K562 (cell line): ENCODE data around the gene DAZAP1. TPM values are rescaled to one million over a fixed set of nuclear protein-coding genes. Genes with fewer than 3 reads are reported as not detected.

ENCODE experiments used
- polyA plus RNA-seq, 8 experiments: library from polyadenylated mRNA; depleted of rRNA in 4 of 8; stranded (reverse) in 5 of 8; unstranded in 3 of 8; fragments of >200 nt; fragmentation: Nextera tagmentation in 2 of 8; fragmentation: Illumina TruSeq in 1 of 8; extraction: Ambion mirVana in 2 of 8; extraction: Trizol in 1 of 8; gene quantifications; 2 replicates each; pipeline versions ENCODE4 v1.2.1 to v1.2.3, GENCODE V29; 2011 to 2014; ENCODE audit warnings: inconsistent platforms in 1 of 8, missing spikeins in 1 of 8
- total RNA-seq, 7 experiments: library from RNA; depleted of rRNA in 6 of 7; stranded (reverse); fragments of >200 nt in 6 of 7; fragmentation: Illumina TruSeq in 2 of 7; extraction: Trizol in 2 of 7; gene quantifications; 2 replicates each; pipeline versions ENCODE4 v1.2.1 to v1.2.3, GENCODE V29; 2011 to 2021; ENCODE audit warnings: low replicate concordance in 1 of 7

Gene DAZAP1
- total and polyA plus RNA-seq, 9 of the 15 experiments (the other 6 are each of a cell fraction or from before 2014, with no cell fraction given): 10.8 to 289 (median 142) TPM

Other genes with a start within 250 kb of the DAZAP1 start
Only the 7 nearest of the 21 such genes appear.
- gene NDUFS7, start 23.7 kb upstream of the DAZAP1 start, total RNA-seq (2014; rRNA removed): 253 and 295 TPM in 2 replicates
- 4.9 and 6.0 TPM in 2 replicates for gene NDUFS7, start 23.7 kb upstream of the DAZAP1 start, total RNA-seq (2014; rRNA removed; fragmentation: Illumina TruSeq; extraction: Trizol)
- 108 and 142 TPM in 2 replicates for gene NDUFS7, start 23.7 kb upstream of the DAZAP1 start, total RNA-seq (2015; rRNA removed; fragmentation: Illumina TruSeq; extraction: Trizol)
- gene NDUFS7, start 23.7 kb upstream of the DAZAP1 start, total RNA-seq (2021): 266 and 293 TPM in 2 replicates
- gene NDUFS7, start 23.7 kb upstream of the DAZAP1 start, polyA plus RNA-seq (2011; rRNA removed): 56.7 and 107 TPM in 2 replicates
- gene NDUFS7, start 23.7 kb upstream of the DAZAP1 start, polyA plus RNA-seq (2014; fragmentation: Illumina TruSeq; extraction: Trizol): 11.4 and 105 TPM in 2 replicates
- gene NDUFS7, start 23.7 kb upstream of the DAZAP1 start, polyA plus RNA-seq (2014; fragmentation: Nextera tagmentation; extraction: Ambion mirVana): 10 to 100 TPM; 28.2 to 60.6 TPM
- 271 and 292 TPM in 2 replicates for gene NDUFS7, start 23.7 kb upstream of the DAZAP1 start, polyA plus RNA-seq (2014; rRNA removed)
- gene GAMT, start 6.0 kb upstream of the DAZAP1 start, total RNA-seq (2014; rRNA removed): 35.2 and 47.8 TPM in 2 replicates
- 6.1 and 11.1 TPM in 2 replicates for gene GAMT, start 6.0 kb upstream of the DAZAP1 start, total RNA-seq (2014; rRNA removed; fragmentation: Illumina TruSeq; extraction: Trizol)
- 25.9 and 28.7 TPM in 2 replicates for gene GAMT, start 6.0 kb upstream of the DAZAP1 start, total RNA-seq (2015; rRNA removed; fragmentation: Illumina TruSeq; extraction: Trizol)
- gene GAMT, start 6.0 kb upstream of the DAZAP1 start, total RNA-seq (2021): 35.3 and 37.5 TPM in 2 replicates
- gene GAMT, start 6.0 kb upstream of the DAZAP1 start, polyA plus RNA-seq (2011; rRNA removed): 27.2 and 42.1 TPM in 2 replicates
- 26.2 and 35.1 TPM in 2 replicates for gene GAMT, start 6.0 kb upstream of the DAZAP1 start, polyA plus RNA-seq (2014; fragmentation: Illumina TruSeq; extraction: Trizol)
- gene GAMT, start 6.0 kb upstream of the DAZAP1 start, polyA plus RNA-seq (2014; fragmentation: Nextera tagmentation; extraction: Ambion mirVana): 1 to 10 TPM; 1.3 to 2.1 TPM
- 33.3 and 37.8 TPM in 2 replicates for gene GAMT, start 6.0 kb upstream of the DAZAP1 start, polyA plus RNA-seq (2014; rRNA removed)
- gene RPS15, start 30.8 kb downstream of the DAZAP1 start, total RNA-seq (2014; rRNA removed): 2,649 and 2,867 TPM in 2 replicates
- gene RPS15, start 30.8 kb downstream of the DAZAP1 start, total RNA-seq (2014; rRNA removed; fragmentation: Illumina TruSeq; extraction: Trizol): 407 and 630 TPM in 2 replicates
- gene RPS15, start 30.8 kb downstream of the DAZAP1 start, total RNA-seq (2015; rRNA removed; fragmentation: Illumina TruSeq; extraction: Trizol): 1,267 and 1,272 TPM in 2 replicates
- 2,126 and 2,254 TPM in 2 replicates for gene RPS15, start 30.8 kb downstream of the DAZAP1 start, total RNA-seq (2021)
- 957 and 1,566 TPM in 2 replicates for gene RPS15, start 30.8 kb downstream of the DAZAP1 start, polyA plus RNA-seq (2011; rRNA removed)
- gene RPS15, start 30.8 kb downstream of the DAZAP1 start, polyA plus RNA-seq (2014; fragmentation: Illumina TruSeq; extraction: Trizol): 912 and 1,907 TPM in 2 replicates
- gene RPS15, start 30.8 kb downstream of the DAZAP1 start, polyA plus RNA-seq (2014; fragmentation: Nextera tagmentation; extraction: Ambion mirVana): 100 to 1,000 TPM; 605 to 818 TPM
- 2,791 and 3,285 TPM in 2 replicates for gene RPS15, start 30.8 kb downstream of the DAZAP1 start, polyA plus RNA-seq (2014; rRNA removed)
- 0.05 and 0.08 TPM in 2 replicates for gene APC2, start 42.5 kb downstream of the DAZAP1 start, total RNA-seq (2014; rRNA removed)
- 0.04 TPM in 1 of 2 replicates, not detected in the other for gene APC2, start 42.5 kb downstream of the DAZAP1 start, total RNA-seq (2014; rRNA removed; fragmentation: Illumina TruSeq; extraction: Trizol)
- 0.04 TPM in 1 of 2 replicates, not detected in the other for gene APC2, start 42.5 kb downstream of the DAZAP1 start, total RNA-seq (2015; rRNA removed; fragmentation: Illumina TruSeq; extraction: Trizol)
- 0.27 and 0.40 TPM in 2 replicates for gene APC2, start 42.5 kb downstream of the DAZAP1 start, total RNA-seq (2021)
- 0.01 and 0.06 TPM in 2 replicates for gene APC2, start 42.5 kb downstream of the DAZAP1 start, polyA plus RNA-seq (2011; rRNA removed)
- 0.01 TPM in 2 replicates for gene APC2, start 42.5 kb downstream of the DAZAP1 start, polyA plus RNA-seq (2014; fragmentation: Illumina TruSeq; extraction: Trizol)
- not detected for gene APC2, start 42.5 kb downstream of the DAZAP1 start, polyA plus RNA-seq (2014; fragmentation: Nextera tagmentation; extraction: Ambion mirVana)
- 0.04 and 0.09 TPM in 2 replicates for gene APC2, start 42.5 kb downstream of the DAZAP1 start, polyA plus RNA-seq (2014; rRNA removed)
- 79.4 and 86.1 TPM in 2 replicates for gene C19orf25, start 71.6 kb downstream of the DAZAP1 start, total RNA-seq (2014; rRNA removed)
- gene C19orf25, start 71.6 kb downstream of the DAZAP1 start, total RNA-seq (2014; rRNA removed; fragmentation: Illumina TruSeq; extraction: Trizol): 6.5 and 9.6 TPM in 2 replicates
- gene C19orf25, start 71.6 kb downstream of the DAZAP1 start, total RNA-seq (2015; rRNA removed; fragmentation: Illumina TruSeq; extraction: Trizol): 40.6 and 42.3 TPM in 2 replicates
- gene C19orf25, start 71.6 kb downstream of the DAZAP1 start, total RNA-seq (2021): 68.3 and 73.1 TPM in 2 replicates
- gene C19orf25, start 71.6 kb downstream of the DAZAP1 start, polyA plus RNA-seq (2011; rRNA removed): 25.3 and 27.6 TPM in 2 replicates
- 36.1 and 45.1 TPM in 2 replicates for gene C19orf25, start 71.6 kb downstream of the DAZAP1 start, polyA plus RNA-seq (2014; fragmentation: Illumina TruSeq; extraction: Trizol)
- 1 to 10 TPM in 1 of 2 experiments, under 1 TPM in 1; 0.79 to 4.5 TPM for gene C19orf25, start 71.6 kb downstream of the DAZAP1 start, polyA plus RNA-seq (2014; fragmentation: Nextera tagmentation; extraction: Ambion mirVana)
- gene C19orf25, start 71.6 kb downstream of the DAZAP1 start, polyA plus RNA-seq (2014; rRNA removed): 96.0 TPM in 2 replicates
- 2.2 and 3.4 TPM in 2 replicates for gene PCSK4, start 82.8 kb downstream of the DAZAP1 start, total RNA-seq (2014; rRNA removed)
- gene PCSK4, start 82.8 kb downstream of the DAZAP1 start, total RNA-seq (2014; rRNA removed; fragmentation: Illumina TruSeq; extraction: Trizol): 0.29 TPM in 2 replicates
- 1.2 and 1.5 TPM in 2 replicates for gene PCSK4, start 82.8 kb downstream of the DAZAP1 start, total RNA-seq (2015; rRNA removed; fragmentation: Illumina TruSeq; extraction: Trizol)
- gene PCSK4, start 82.8 kb downstream of the DAZAP1 start, total RNA-seq (2021): 5.7 and 7.0 TPM in 2 replicates
- 2.7 and 5.1 TPM in 2 replicates for gene PCSK4, start 82.8 kb downstream of the DAZAP1 start, polyA plus RNA-seq (2011; rRNA removed)
- 0.85 and 2.2 TPM in 2 replicates for gene PCSK4, start 82.8 kb downstream of the DAZAP1 start, polyA plus RNA-seq (2014; fragmentation: Illumina TruSeq; extraction: Trizol)
- under 1 TPM in 1 of 2 experiments, not detected in 1; 0.01 TPM for gene PCSK4, start 82.8 kb downstream of the DAZAP1 start, polyA plus RNA-seq (2014; fragmentation: Nextera tagmentation; extraction: Ambion mirVana)
- gene PCSK4, start 82.8 kb downstream of the DAZAP1 start, polyA plus RNA-seq (2014; rRNA removed): 4.8 and 9.1 TPM in 2 replicates
- 22.1 and 31.4 TPM in 2 replicates for gene REEP6, start 83.6 kb downstream of the DAZAP1 start, total RNA-seq (2014; rRNA removed)
- 5.7 and 7.8 TPM in 2 replicates for gene REEP6, start 83.6 kb downstream of the DAZAP1 start, total RNA-seq (2014; rRNA removed; fragmentation: Illumina TruSeq; extraction: Trizol)
- gene REEP6, start 83.6 kb downstream of the DAZAP1 start, total RNA-seq (2015; rRNA removed; fragmentation: Illumina TruSeq; extraction: Trizol): 12.2 and 14.5 TPM in 2 replicates
- 64.2 and 66.3 TPM in 2 replicates for gene REEP6, start 83.6 kb downstream of the DAZAP1 start, total RNA-seq (2021)
- gene REEP6, start 83.6 kb downstream of the DAZAP1 start, polyA plus RNA-seq (2011; rRNA removed): 18.4 and 36.3 TPM in 2 replicates
- gene REEP6, start 83.6 kb downstream of the DAZAP1 start, polyA plus RNA-seq (2014; fragmentation: Illumina TruSeq; extraction: Trizol): 12.7 and 36.9 TPM in 2 replicates
- 1 to 10 TPM; 1.2 to 1.9 TPM for gene REEP6, start 83.6 kb downstream of the DAZAP1 start, polyA plus RNA-seq (2014; fragmentation: Nextera tagmentation; extraction: Ambion mirVana)
- 31.8 and 34.1 TPM in 2 replicates for gene REEP6, start 83.6 kb downstream of the DAZAP1 start, polyA plus RNA-seq (2014; rRNA removed)